Esophagus mucosa (tissue), 1 donor: Measurements from ENCODE around the gene ALS2. TPM values are rescaled to one million over a fixed set of nuclear protein-coding genes. Genes with fewer than 3 reads are reported as not detected.
"Not testable (repeated sequence)": the region's sequence is repeated elsewhere in the genome, so short reads cannot be mapped to it uniquely, and the experiment has no call there.

ENCODE experiments used
- ATAC-seq: fragments of 200-7000 bp; cut with Tn5 transposase; one replicate; pipeline ENCODE4 v1.9.1; 2020
- total RNA-seq: library from RNA; stranded (reverse); gene quantifications from one replicate; pipeline ENCODE4 v1.2.4, GENCODE V29; 2023
- donor health status: DM: yes; HTN: yes; CAD: no.

ALS2 gene
- total RNA-seq, 1 donor from 2014 or later, result 8.5 TPM

DNA sequence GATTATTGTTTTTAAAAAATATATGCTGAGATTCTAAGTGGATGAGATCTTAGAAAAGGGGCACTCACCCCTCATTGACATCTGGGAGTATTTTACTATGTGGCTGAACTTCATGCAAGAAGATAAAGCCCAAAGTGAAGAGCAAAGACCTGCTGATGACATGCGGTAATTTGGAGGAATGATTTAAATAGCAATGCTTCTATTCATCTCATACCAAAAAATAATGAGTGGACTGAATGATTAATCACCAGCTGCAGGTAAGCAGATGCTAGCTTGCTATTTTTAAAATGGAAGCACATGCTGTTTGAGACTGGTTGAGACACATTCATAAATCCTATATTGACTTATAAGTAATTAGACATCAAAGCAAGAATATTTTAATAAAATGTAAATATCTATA, 12.9 kb upstream of the ALS2 start:
- ATAC-seq, result no peak

DNA sequence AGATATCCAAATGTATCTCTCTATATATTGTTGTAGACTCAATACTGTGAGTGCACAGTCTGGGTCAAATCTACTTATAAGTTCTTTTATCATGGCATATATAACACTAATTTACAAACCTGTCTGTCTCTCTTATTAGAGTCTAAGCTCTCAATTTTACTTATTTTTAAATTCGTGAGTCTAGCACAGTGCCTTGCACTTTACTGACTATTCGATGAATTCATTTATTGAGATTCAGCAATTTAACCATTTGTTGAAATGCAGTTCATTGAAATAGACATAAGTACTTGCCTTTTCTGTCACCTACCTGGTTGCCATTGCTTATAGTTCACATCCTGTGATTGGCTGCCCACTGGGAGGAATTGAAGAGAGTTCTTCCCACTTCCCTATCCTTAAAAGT, 10.3 kb upstream of the ALS2 start:
- no peak for ATAC-seq

DNA sequence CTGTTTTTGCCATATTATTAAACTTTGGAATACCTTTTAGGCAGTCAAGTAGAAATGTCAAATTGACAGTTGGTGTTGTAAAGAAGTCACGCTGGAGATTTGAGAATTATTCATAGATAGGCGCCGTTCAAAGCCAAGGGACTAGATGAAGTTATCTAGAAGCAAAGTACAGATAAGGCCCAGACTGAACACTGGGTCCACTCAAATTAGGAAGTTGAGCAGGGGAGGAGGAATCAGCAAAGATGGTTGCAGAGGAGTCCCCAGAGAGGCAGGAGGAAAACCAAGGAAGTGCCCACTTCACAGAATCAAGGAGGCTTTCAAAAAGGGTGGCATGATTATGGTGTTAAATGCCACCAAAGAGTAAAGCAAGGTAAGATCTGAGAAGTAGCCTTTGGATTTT, 9.6 kb upstream of the ALS2 start:
- ATAC-seq, result no peak

DNA sequence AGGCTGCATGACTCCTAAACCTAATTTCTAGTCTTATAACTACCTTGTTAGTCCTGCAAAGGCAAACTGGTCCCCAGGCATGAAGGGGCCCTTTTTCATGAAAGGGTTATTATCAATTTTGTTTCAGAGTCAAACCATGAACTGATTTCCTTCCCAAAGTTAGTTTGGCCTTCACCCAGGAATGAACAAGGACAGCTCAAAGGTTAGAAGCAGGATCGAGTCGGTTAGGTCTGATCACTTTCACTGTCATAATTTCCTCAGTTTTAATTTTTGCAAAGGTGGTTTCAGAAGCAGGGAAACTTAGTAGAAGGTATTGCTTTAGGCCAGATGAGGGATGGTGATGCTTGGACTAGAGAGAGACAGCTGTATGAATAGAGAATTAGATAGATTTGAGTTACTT, 8.7 kb upstream of the ALS2 start:
- ATAC-seq, result no peak

DNA sequence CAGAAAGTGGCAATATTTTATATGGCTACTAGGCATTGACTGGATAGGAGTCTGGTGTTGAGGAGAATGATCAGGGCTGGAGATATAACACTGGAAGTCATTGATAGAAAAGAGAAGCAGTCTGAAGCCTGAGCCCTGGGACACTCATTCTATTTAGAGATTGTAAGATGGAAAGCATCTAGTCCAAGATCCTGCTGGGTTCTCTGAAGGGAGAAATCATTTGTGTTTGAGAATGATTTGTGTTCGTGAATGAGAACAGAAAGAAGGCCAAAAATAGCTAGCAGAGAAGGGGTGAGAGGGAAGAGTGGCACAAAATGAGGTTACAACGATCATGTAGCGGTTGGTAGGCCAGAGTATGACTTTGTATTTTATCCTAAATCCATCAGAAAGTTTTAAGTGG, 7.6 kb upstream of the ALS2 start:
- no peak for ATAC-seq

DNA sequence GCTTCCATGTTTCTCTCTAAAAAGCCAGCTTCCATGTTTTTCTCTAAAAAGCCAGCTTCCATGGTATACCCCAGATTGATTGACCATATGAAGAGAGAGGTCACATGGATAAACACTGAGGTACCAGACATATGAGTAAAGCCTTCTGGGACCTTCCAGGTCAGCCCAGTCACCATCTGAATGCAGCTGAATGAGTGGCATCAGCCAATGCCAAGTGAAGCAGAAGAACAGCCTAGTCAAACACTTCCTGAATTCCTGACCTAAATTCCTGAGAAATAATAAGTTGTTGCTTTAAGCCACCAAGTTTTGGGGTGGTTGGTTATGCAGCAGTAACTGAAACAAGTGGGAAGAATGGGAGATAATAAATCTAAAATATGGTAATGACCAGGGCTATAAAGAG, 5.7 kb upstream of the ALS2 start:
- no peak for ATAC-seq

DNA sequence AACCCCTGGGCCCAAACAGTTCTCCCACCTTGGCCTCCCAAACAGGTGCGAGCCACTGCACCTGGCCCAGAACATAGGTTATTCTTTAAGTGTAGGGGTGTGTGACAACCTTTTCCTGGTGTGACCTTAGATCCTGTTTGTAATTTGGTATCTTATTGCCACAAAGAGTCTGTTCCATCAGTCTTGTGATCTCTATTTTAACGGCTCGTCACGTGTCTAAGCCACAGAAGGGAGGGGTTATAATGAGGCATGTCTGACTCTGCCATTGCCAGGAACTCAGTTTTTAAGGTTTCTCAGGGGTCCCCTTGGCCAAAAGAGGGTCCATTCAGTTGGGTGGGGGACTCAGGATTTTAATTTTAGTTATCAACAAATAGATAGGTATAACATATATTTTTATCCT, 4.4 kb upstream of the ALS2 start:
- no peak for ATAC-seq

DNA sequence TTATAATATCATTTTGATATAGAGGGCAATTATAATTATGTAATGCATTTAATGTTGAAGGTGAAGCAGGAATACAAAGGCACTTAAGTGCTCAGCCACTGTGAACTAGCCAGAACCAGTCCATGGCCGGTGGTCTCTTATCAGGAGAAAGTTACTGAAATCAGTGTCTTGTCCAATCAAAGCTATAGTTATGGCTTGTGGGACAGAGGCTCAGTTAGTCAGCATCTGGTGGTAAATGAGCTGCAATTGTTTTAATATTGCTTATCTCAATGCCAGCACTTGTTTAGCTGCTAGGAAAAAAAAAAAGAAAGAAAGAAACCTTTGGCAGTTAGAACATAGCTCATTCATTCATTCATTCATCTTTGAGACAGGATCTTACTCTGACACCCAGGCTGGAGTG, 3.8 kb upstream of the ALS2 start:
- no peak for ATAC-seq

DNA sequence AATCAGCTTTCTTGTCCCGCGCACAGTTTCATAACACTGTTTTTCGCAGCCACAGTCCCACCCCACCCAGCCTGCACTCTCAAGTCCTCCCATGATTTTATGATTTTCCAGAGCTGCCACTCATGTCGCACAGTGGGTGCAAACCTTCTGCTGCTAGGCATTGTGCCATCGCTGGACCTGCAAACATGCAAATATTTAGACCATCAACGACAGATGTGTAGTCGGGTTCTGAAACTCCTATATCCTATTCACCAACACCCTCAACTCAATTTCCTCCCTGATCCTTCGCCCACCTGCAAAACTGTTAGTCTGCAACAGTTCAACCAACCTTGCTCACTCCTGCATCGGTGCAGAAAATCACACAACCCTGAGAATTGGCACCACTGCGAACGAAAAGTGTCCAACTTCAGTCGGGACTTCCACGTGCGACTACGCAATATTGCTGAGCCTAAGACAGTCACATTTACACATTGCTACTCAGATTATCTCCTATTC, 871 bp upstream of the ALS2 start:
- no peak for ATAC-seq

DNA sequence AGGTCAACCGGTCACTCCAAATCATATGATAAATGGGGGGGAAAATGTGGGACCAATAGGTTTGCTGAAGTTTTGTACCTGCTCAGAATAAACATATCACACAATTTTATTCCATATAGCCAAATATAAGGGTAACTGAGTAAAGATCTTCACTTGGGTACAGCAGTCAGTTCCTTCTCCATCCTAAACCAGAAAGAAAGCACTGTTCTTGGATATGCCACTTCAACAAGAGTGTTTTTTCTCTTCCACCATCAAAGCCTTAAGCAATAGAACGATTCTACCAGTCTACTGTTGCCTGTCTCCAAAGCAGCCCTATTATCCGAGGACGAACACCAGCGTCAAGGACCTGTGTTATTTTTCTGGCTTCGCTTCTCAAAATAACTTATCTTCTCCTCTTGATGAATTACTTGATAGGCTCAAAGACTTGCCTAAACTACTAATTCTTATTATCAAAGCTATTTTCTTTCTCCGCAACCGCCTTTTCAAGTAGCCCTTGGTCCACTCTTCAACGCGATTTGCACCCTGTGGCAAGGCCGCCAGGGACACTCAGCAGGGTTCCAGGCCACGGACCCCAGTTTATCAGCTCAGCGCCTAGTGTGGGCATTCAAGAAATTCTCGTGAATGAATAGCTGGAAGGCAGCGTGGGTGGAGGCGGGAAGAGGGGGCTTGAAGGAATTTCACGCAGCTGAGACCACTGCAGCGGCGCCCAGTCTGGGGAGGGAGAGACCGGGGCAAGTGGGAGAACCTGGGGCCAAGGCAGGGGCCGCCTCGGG, 646 bp downstream of the ALS2 start:
- ATAC-seq, result no peak

DNA sequence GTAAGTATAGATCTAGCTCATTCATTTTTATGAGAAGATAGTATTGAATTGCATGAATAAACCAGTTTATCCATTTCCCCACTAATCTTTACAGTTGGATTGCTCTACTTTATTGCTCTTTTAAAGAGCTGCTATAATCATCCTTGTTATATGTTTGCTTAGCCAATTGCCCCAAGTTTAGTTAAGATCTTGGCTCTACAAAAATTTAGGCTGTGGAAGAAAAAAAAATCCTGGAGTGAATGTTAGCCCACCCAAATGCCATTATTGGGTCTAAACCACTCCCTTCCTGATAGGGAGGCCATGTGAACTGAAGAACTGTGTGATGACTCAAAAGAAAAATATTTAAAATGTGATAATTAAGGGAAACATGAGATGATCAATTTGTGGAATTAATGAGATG, 2.9 kb downstream of the ALS2 start:
- ATAC-seq, result no peak

DNA sequence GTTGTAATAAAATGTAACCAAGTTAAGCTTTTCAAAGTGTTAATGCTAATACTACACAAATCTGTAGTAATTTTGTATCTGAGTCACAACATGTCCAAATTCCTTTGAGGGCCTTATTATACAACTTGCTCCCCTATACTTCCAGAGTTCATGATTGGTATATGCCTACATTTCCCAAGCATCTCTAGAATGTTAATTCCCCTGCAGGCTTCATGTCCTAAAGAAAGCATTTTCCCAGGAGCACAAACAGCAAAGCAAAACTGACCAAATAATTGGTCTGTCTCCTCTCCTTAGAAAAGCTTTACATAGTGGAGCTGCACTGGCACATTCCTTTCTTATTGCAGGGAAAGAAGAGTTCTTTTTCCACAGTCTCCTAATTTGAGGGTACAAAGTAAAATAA, 3.7 kb downstream of the ALS2 start:
- ATAC-seq, result no peak

DNA sequence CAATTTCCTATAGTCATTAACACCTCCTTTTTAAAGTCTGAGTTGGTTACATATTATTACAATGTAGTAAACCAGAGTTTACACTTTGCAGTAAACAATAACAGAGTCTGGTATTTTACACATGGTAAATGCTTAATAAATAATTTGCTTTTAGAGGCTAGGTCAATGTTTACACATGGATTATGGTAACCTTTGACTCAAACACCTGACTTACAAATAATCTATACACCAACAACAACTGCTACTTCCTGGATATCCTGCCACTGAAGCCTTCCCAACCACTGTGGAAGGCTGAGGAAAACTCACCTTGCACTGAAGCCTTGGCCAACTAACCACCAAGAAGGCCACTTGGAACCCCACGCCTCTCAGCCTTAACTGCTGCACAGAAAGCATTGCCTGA, 5.4 kb downstream of the ALS2 start:
- no peak for ATAC-seq

DNA sequence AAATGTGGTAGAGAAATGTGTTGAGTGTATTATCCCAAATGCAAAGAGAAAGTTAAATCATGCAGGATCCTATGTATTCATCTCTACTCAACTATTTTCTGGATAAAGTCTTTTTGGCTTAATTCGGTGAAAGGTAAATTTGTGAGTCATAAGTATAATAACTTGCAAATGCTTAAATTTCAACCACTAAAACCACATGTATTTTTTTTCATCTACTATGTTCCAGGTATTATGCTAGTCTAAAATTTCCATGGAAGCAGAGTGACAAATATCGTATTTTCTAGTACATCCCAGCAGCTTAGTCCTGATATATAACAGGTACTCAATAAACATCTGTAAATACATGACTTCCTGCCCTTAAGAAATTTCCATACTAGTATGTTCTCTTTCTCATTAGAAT, 6.2 kb downstream of the ALS2 start:
- no peak for ATAC-seq

DNA sequence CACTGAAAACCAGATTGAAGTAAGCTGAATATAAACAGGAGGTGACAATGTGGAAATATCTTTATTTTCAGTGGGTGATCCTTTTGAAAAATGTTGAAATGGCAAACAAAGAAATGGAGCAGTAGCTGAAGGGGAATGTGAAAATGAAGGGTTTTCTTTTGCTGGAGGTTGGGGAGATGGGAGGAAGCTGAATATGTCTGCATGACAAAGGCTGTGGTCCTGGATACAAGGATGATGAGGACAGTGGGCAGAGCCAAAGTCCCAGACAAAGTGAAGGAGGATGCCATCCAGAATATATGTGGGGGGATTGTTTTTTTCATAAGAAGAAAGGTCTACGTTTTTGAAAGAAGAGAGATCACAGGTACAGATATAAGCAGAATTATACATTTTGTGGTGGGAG, 6.7 kb downstream of the ALS2 start:
- no peak for ATAC-seq

DNA sequence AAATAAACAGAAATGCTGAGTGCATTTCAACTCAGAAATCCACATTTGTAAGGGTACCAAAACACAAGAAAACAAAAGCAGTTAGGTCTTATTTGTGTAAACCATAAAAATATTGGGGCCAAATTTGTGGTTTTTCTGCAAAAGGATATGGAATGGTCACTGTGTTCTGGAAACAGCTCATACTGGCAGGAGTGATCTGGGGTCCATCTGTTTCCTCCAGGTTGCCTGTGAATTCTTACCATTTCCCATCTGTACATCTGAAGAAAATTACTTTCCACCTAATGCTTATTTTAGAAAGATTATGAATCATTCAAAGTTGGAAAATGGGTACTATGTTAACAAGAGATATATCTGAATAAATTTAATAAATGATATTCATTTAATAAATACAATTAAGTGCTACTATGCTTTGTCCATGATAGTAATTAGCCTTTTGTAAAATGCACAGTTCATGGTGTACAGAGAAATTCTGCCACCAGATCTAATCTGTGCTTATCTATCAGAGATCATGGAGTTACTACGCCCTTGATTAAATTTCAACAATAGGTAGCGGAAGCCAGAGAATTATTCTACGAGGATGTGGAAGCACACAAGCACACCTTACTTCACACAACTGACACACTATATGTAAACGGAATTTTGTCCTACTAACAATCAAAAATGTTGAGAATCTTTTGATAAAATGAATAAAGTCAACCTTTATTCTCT, 10.9 kb downstream of the ALS2 start:
- no peak for ATAC-seq

DNA sequence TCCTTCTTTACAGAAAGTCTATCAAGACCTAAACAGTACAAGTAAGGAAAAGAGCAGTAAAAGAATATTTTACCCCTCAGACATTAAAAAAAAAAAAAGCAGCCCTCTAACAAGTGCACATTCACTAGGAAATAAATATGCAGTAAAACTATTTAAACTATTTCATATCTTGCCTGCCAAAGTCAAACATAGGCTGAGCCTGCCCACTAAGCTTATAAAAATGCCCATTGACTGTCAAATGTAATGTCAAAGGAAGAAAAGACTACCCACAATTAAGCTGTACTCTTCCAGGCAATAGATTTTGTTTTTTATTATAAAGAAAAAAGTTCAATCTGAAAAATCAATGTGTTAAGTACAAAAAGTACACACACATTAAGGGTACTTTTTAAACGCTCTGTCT, 11.8 kb downstream of the ALS2 start:
- no peak for ATAC-seq

DNA sequence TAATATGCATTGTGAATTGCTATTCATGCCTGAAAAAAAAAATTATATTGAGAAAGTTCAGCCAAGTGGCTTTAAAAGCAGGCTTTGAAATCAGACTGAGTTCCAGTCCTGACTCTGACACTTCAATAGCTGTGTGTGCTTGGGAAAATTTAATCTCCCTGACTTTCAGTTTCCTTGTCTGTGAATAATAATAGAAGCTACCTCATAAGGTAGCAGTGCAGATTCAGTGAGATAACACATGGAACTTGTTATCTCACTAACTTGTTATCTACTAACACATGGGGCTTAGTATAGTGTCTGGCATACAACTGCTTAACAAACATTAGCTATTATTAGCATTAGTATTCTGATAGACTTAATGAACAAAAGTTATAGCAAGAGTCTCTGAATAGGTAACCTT, 14.9 kb downstream of the ALS2 start:
- ATAC-seq, result no peak

DNA sequence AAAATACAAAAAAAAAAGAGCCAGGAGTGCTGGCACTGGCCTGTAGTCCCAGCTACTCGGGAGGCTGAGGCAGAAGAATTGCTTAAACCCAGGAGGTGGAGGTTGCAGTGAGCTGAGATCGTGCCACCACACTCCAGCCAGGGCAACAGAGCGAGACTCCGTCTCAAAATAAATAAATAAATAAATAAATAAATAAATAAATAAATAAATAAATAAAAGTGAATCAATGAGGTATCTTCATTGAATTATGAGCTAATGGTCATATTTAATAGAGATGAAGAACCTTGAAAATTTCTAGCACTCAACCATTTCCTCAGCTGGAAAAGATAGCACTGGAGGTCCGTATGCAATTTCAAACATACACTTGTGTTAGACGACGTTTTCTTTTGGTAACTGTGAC, 16.3 kb downstream of the ALS2 start:
- ATAC-seq, result not testable (repeated sequence)

DNA sequence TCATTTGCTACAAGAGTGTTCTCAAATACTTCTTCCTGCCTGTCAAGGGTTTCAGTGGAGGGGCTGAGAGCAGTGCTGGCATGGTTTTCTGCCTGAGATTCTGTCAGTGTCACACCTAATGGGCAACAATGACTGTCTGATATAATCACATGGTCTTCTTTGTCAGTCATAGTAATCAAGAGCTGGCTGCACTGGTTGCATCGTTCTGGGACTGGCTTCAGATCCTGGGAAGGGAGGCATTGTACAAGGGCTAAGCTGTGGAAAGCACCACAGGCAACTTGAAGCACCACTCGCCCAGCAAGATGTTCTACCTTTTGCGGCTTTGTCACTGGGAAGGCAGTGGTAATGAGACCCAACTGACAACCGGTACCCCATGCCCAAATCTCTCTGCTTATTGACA, 19.6 kb downstream of the ALS2 start:
- no peak for ATAC-seq

DNA sequence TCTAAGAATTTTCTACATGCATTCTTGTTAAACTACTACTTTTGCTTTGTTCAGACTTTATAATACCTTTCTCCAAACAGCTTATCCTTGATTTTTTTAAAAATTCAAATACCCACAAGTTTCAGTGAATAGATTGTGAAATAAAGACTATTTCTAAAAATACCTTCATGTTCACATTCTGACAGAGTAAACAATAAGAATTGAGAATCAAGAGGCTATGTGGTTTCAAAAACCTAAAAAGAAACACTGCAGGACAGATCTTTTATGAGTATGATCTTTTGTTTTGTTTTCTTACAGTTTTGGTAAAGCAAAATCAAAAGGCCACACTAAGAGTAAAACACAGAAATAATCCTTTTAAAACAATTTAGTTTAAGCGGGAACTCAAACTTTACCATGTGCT, 21.2 kb downstream of the ALS2 start:
- ATAC-seq, result no peak

DNA sequence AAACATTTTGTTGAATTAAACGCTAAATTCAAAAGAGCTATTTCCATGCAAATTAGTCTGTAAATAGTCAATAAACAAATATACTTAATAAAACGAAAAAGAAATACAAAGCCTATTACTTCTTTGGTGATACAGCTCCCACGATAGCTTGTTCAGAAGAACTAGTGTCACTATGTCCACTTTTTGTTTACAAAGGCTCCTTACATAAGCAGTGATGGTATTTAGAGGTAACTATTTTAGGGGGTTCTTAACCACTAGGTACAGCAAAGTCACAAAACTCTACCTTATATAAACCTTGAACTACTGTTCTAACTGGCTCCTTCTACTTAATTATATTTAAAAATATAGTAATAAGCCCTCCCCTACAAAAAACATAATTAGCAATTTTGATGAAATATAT, 21.9 kb downstream of the ALS2 start:
- ATAC-seq, result no peak

DNA sequence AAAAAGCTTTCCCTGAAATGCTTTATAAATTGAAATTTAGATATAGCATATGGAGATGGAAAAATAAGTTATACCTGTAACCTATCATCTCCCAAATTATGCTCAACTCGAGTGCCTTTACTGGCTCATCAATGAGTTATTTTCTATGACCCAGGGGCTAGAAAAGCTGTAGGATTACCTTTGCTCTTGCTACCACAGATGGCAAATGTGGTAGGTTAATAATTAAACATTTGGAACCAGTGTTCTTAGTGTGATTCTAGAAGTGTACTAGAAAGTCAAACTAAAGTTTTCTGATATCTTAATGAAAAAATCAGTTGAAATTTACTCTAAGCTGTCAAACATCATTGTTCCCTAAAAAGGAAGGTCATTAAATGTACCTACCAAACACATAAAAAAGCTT, 22.5 kb downstream of the ALS2 start:
- ATAC-seq, result no peak

DNA sequence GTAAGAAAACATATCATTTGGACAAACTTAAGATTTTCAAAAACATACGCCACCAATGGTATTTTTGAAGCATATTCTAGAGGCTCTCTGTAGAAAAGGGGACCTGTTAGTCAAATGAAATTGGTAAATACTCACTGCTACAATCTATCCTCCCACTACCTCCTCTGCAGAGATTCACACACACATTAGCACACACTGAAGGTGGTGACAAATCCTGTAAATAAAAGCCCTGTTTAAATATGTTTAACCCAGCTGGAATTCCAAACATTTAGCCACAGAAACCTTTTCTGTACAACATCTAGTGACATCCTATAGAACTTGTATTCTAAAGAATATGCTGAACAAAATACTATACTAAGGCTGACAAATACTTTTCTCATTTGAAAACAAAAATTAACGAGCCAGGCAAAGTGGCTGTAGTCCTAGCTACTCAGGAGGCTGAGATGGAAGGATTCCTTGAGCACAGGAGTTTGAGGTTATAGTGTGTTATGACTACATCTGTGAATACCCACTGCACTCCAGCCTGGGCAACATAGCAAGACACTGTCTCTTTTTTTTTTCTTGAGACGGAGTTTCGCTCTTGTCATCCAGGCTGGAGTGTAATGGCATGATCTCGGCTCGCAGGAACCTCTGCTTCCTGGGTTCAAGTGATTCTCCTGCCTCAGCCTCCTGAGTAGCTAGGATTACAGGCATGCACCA, 25.9 kb downstream of the ALS2 start:
- no peak for ATAC-seq
